HUDEP-2 (cell line): Measurements from ENCODE around the gene C2orf68.
"Not testable (repeated sequence)": the region's sequence is repeated elsewhere in the genome, so short reads cannot be mapped to it uniquely, and the experiment has no call there.

Source experiments
- DNase-seq, 76 experiments: peaks; one replicate each; lab custom pipeline; 2025; ENCODE audit not compliant: unreplicated experiment in 76 of 76; lab: John Stamatoyannopoulos, UW

Gene C2orf68

DNA sequence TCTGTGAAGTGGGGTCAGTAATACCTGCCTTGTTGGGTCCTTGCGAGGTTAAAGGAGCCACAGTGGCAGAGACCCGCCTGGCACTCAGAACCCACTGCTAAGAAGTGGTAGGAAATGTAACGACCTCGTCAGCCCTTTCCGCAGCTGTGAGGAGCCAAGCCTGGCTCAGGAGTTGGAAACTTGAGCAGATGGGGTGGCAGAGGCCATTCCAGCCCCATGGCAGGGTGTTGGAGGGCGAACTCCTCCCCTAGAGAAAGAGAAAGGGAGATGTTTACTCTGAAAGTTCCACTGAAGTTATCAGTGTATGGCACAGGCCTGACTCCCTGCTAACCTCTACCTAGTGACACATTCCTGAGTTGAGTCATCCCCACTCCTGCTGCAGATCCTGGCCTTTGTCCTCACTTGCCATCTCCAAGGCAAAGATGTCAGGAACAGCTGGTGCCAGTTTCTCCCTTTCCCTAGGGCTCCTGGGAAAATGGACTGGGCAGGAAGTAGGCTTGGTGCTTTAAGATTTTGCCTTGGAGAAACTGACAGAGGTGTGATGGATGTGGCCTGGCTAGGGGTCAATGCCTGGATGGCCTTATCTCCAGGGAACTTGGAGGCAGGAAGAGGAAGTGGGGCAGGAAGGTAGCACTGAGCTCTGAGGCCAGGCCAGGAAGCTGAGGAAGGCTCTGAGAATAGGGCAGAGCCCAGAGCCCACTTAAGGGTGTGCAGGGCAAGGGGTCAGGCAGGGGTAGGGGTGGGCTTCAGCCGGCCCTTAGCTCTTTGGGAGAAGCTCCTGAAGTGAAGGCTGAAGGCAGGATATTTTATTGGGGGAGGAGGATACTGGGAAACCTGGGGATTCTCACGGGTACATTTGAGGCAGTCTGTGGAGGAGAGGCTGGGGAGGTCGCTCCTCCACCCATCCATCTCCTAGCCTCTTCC is 26.7 kb downstream of the C2orf68 start:
- no peak for DNase-seq

DNA sequence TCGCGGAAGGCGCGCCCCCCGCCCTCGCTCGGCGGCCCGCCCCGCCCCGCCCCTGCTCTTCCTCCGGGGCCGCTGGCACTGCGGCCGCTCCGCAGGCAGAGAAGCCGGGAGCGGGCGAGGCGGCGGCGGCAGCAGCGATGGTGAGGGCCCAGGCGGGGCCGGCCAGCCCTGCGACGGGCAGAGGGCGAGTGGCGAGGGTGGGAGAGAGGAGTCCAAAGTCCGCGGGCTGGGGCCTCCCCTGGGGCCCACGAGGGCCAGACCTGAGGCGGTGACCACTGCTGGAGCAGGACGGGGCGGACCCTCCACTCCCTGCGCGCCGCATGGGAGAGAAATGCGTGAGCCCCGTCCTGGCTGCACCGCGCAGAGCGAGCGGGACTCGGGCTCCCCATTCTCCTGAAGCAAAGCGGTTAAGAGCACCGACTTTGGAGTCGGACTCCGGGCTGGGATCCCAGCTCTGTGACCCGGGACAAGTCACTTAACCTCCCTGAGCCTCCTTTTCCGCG is 27.5 kb downstream of the C2orf68 start, which contains the start of gene VAMP5:
VAMP5 (plus strand) TSS at position 78 of the 503 bp plus-strand sequence; CDS start at position 138, 60 bp downstream.
- DNase-seq = no peak

- DNase-seq = no peak
Observed at GRCh38 chr2:85583667-85584353, 28.1 kb downstream of the C2orf68 start.

DNA sequence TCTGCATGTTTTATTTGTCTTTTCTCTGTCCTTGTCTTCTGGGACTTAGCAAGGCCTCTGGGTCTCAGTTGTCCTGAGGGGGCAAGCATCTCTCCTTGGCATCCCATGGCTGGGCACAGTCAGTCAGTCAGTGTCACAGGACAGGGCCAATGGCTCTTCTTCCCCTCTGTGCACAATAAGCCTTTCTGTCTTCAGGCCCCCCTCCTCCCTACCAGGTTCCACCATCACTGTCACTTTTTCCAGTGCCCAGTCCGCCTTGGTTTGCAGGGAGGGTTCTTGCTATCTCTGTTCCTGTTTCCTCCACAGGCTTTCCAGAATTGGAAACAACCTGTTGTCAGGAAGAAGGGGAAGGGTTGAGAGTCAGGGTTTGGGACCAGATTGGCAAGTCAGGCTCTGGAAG is 29.4 kb downstream of the C2orf68 start:
- DNase-seq = no peak

- no peak for DNase-seq
Observed at GRCh38 chr2:85580206-85580605, 31.7 kb downstream of the C2orf68 start.

DNA sequence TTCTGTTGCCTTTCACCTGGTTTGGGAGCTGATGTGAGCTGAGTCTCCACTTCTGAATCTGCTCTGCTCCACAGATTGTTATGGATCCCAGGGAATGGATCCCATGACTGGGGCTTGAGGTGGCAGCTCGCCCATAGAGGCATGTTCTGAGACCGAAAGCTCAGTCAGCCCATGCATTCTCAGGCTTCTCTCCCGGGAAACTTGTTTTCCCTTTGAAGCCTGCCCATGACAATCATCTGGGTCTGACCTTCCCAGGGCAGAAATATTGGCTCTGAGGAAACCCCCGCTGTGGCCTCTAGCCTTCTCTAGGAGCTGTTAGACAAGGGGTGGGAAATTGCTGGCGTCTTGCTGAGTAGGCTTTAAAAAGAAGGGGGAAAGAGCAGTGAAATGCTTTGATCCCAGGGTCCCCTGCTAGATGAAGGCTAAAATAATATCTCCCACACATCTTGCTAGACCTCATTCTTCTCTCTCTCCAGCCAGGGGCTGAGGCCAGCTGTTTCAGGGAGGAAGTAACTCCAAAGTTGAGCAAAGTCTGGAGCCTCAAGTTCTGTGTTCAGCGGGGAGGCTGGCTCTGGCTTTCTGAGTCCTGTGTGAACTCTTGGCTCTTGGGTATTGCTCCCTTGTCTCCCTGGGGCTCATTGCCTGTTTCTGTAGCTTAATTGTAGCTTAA is 32.5 kb downstream of the C2orf68 start:
- DNase-seq = no peak

DNA sequence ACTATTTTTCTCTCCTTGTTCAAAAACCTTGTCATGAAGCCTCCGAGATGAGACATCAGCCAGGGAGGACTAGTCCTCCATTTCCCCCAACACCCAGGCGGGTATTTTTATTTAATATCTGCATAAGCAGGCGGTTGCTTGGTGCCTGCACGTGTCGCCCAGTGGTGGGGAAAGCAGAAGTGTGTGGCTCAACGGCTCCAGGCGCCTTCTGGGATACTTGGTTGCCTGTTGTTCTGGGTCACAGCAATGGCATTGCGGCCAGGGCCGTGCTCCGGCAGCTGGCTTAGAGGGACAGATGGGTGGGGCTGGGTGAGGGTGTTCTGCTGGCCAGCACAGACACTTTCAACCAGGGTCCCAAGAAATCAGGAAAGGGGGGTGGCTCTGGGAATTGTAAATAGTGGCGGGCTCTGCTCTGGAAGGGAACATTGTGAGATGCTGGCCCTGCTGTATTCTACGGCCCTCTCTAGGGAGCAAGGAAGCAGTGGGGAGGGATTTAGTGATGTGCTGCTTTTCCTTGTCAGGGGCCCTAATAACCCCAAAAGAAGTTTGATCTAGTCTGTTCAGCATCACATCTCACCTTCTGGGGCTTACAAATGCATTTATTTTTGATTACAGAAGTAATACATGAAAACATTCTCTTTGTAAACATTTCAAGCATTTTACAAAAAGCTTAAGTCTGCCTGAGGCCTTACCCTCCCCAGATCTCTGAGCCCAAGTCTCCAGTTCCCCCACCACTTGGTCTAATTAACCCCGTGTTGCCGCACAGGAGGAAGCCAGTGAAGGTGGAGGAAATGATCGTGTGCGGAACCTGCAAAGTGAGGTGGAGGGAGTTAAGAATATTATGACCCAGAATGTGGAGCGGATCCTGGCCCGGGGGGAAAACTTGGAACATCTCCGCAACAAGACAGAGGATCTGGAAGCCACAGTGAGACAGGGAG is 33.4 kb downstream of the C2orf68 start:
- peak in 54 of 76 experiments; percentile 3 to 54 (median 27) for DNase-seq

DNA sequence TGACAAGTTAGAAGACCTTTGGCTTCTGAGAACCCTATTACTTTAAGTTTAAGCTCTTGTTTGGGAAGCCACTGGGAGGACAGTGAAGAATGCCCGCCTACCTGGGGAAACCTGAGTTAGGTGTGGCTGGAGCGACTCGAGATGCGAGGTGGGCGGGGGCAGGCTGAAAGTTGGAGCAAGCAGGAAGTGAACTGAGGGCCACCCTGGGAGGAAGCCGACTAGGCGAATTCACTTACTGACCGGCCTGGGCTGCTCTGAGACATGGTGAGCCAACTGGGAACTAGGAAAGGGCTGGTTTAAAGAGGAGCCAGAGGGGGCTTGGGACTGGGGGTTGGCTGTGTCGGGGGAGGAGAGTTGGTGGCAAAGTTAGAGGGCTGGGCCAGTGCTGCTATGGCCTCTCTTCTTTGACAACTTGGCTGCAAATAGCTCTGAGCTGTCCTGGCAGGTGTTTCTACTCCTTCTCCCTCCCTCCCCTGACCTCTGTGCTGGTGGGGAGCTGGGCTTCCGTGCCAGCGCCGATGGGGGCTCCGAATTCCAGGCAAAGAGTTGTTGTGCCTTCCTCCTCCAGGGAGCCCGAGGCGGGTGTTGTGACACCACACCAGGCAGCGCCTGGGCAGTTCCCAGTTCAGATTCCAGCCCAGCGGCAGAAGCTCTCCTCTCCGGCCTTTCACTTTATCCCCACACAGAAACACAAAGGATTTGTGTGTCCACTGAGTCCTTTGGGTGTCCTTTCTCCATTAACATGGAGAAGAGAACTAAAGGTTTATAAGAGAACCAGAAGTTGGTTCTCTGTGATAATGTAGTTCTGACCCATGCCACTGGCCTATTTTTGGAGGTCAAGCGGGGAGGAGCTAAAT is 34.3 kb downstream of the C2orf68 start, which contains the start of gene VAMP8:
VAMP8 (plus strand) TSS at position 201 of the 857 bp plus-strand sequence; CDS start at position 262, 61 bp downstream.
- peak in 43 of 76 experiments; percentile 3 to 46 (median 28) for DNase-seq

- DNase-seq = no peak
Observed at GRCh38 chr2:85577063-85577385, 34.8 kb downstream of the C2orf68 start.

DNA sequence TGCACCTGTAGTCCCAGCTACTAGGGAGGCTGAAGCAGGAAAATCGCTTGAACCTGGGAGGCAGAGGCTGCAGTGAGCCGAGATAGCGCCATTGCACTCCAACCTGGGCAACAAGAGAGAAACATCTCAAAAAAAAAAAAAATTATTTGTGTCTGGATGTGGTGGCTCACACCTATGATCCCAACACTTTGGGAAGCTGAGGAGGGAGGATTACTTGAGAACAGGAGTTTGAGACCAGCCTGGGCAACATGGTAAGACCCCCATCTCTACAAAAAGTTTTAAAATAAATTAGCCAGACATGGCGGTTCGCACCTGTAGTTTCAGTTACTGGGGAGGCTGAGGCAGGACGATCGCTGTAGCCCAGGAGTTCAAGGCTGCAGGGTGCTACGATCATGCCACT is 36.1 kb downstream of the C2orf68 start:
- DNase-seq = no peak

GRCh38 chr2:85566265-85566664 is 45.6 kb downstream of the C2orf68 start:
- DNase-seq = no peak

GRCh38 chr2:85564144-85564563 is 47.7 kb downstream of the C2orf68 start:
- peak in 1 of 76 experiments; percentile 7 for DNase-seq

- DNase-seq = peak in 75 of 76 experiments; percentile 12 to 95 (median 87)
Observed at GRCh38 chr2:85561280-85562212, 50.3 kb downstream of the C2orf68 start, which contains the start of gene GGCX. Gene GGCX, minus strand, starts transcription at chr2:85561493. Its CDS starts 65 bp downstream, at chr2:85561428.

GRCh38 chr2:85560812-85561279 is 51.0 kb downstream of the C2orf68 start:
- DNase-seq = no peak

DNA sequence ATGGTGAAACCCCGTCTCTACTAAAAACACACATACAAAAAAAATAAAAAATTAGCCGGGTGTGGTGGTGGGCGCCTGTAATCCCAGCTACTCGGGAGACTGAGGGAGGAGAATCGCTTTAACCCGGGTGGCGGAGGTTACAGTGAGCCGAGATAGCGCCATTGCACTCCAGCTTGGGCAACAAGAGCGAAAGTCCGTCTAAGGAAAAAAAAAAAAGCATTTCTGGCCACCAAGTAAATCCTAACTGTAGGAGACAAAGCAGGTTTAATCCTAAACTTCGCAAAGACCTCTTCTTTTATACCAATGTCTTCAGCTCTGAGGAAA is 51.5 kb downstream of the C2orf68 start:
- not testable (repeated sequence) for DNase-seq

DNA sequence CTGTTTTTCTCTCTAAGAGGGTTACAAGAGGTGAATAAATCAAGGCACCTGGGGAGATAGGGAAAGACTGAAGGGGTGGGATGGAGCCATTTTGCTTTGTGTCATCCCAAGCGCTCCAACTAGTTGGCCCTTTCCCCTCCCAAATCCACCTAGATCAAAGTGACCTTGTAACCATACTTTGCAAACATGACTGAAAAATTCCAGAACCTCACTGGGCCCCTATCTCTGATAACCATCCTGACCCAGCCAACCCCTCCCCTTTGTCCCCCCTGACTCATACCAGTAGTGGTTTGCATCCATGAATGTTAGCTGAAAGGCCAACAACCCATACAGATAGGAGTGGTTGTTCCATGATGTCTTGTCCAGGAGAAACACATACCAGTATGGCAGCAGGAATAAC is 53.7 kb downstream of the C2orf68 start:
- no peak for DNase-seq

GRCh38 chr2:85557130-85557529 is 54.7 kb downstream of the C2orf68 start:
- DNase-seq = no peak
